Gastroesophageal sphincter (tissue), 4 donors: Measurements from ENCODE around the gene STON2. TPM values are rescaled to one million over a fixed set of nuclear protein-coding genes. Genes with fewer than 3 reads are reported as not detected.

Experiments used
- ATAC-seq: fragments of 150-250 bp; one replicate; pipeline ENCODE4 v1.9.1; 2016; ENCODE audit warnings: mild to moderate bottlenecking, moderate library complexity
- H3K27ac ChIP-seq, 4 donors: fragments of 200-600 bp; sonication (generic) in 3 of 4; 1 replicate in 3 of 4; 2 replicates in 1 of 4; pipeline ENCODE4 v1.5.1; 2016 to 2019
- H3K27me3 ChIP-seq: fragments of 200-600 bp; sonication (generic); one replicate; pipeline ENCODE4 v1.5.1; 2019
- H3K36me3 ChIP-seq, 2 donors: fragments of 200-600 bp; sonication (generic); one replicate each; pipeline ENCODE4 v1.5.1; 2019; ENCODE audit warnings: control low read depth in 1 of 2
- H3K4me1 ChIP-seq, 3 donors: fragments of 200-600 bp; sonication (generic); 1 replicate in 2 of 3; 2 replicates in 1 of 3; pipeline ENCODE4 v1.5.1; 2016 to 2019; ENCODE audit warnings: control low read depth in 2 of 3
- H3K4me3 ChIP-seq, 2 donors: fragments of 200-600 bp; sonication (generic); one replicate each; pipeline ENCODE4 v1.5.1; 2019; ENCODE audit warnings: mild to moderate bottlenecking in 1 of 2, moderate library complexity in 1 of 2
- H3K9me3 ChIP-seq, 3 donors: fragments of 200-600 bp; sonication (generic); one replicate each; pipeline ENCODE4 v1.5.1; 2017 to 2019; ENCODE audit warnings: control low read depth in 2 of 3
- EP300 ChIP-seq: sonication (generic); formaldehyde crosslinking; IDR thresholded peaks from one replicate; pipeline ENCODE4 v1.6.1; 2017; ENCODE audit warnings: antibody characterized with exemption, mild to moderate bottlenecking
- POLR2A ChIP-seq, 2 donors: fragments of 450-650 bp; IDR thresholded peaks; one replicate each; pipeline ENCODE4 v1.6.1; 2017; ENCODE audit warnings: antibody characterized with exemption in 2 of 2, mild to moderate bottlenecking in 2 of 2, moderate library complexity in 1 of 2
- POLR2AphosphoS5 ChIP-seq: sonication (generic); formaldehyde crosslinking; IDR thresholded peaks from one replicate; pipeline ENCODE4 v1.6.1; 2017; ENCODE audit warnings: antibody characterized with exemption
- WGBS, 2 donors: methylation state at CpG; one replicate each; pipeline ENCODE4 v1.1.5; 2018; ENCODE audit warnings: low coverage in 1 of 2; 5-methylcytosine and 5-hydroxymethylcytosine counted together
- total RNA-seq, 4 donors: library from RNA; depleted of rRNA; stranded (reverse); fragments of >200 nt; gene quantifications; one replicate each; pipeline ENCODE4 v1.1.0, GENCODE V29; 2016
- TF ChIP-seq, protein P1 (sequence below), 4 experiments: fragments of 200-600 bp in 2 of 4; fragments of 450-650 bp in 2 of 4; sonication (generic) in 1 of 4; IDR thresholded peaks; one replicate each; pipeline ENCODE4 v1.5.1; 2017 to 2019; ENCODE audit warnings: antibody characterized with exemption in 4 of 4, mild to moderate bottlenecking in 2 of 4, moderate library complexity in 2 of 4

Gene STON2, protein sequence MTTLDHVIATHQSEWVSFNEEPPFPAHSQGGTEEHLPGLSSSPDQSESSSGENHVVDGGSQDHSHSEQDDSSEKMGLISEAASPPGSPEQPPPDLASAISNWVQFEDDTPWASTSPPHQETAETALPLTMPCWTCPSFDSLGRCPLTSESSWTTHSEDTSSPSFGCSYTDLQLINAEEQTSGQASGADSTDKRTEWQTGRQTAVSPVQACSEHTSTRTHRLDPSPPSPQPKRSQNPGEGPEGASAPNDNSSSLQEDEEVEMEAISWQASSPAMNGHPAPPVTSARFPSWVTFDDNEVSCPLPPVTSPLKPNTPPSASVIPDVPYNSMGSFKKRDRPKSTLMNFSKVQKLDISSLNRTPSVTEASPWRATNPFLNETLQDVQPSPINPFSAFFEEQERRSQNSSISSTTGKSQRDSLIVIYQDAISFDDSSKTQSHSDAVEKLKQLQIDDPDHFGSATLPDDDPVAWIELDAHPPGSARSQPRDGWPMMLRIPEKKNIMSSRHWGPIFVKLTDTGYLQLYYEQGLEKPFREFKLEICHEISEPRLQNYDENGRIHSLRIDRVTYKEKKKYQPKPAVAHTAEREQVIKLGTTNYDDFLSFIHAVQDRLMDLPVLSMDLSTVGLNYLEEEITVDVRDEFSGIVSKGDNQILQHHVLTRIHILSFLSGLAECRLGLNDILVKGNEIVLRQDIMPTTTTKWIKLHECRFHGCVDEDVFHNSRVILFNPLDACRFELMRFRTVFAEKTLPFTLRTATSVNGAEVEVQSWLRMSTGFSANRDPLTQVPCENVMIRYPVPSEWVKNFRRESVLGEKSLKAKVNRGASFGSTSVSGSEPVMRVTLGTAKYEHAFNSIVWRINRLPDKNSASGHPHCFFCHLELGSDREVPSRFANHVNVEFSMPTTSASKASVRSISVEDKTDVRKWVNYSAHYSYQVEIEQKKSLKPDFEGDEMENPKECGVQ
- total RNA-seq, result 10 to 100 TPM in 3 of 4 donors, 1 to 10 TPM in 1; 2.8 to 11.6 (median 11.5) TPM

DNA sequence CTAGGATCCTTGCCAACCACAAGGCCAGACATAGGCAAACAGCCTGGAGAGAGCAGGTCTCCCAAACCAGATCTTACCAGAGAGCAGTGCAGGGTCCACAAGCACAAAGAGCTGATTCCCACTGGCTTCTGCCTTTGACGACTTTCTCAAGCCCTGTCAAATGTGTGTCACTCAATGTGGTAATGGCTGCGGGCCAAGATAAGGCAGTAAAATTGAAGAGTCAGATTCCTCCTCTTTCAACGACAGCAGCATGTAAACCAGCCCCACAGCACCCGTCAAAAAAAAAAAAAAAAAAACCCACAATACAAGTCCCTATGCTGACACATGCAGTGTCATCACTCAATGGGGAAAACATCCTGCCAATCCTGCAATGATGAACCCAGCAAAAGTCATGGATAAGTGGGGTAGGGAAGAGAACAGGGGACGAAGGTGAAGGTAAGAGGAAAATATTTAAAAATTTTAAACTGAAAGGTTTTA, at the start of gene STON2:
Gene STON2 (minus strand): TSS at position 123 of the 477 bp plus-strand sequence. CDS start 1,942 bp downstream, outside the sequence.
- TF ChIP-seq, protein P1, sequence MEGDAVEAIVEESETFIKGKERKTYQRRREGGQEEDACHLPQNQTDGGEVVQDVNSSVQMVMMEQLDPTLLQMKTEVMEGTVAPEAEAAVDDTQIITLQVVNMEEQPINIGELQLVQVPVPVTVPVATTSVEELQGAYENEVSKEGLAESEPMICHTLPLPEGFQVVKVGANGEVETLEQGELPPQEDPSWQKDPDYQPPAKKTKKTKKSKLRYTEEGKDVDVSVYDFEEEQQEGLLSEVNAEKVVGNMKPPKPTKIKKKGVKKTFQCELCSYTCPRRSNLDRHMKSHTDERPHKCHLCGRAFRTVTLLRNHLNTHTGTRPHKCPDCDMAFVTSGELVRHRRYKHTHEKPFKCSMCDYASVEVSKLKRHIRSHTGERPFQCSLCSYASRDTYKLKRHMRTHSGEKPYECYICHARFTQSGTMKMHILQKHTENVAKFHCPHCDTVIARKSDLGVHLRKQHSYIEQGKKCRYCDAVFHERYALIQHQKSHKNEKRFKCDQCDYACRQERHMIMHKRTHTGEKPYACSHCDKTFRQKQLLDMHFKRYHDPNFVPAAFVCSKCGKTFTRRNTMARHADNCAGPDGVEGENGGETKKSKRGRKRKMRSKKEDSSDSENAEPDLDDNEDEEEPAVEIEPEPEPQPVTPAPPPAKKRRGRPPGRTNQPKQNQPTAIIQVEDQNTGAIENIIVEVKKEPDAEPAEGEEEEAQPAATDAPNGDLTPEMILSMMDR (IDR thresholded peaks at IDR 0.05), result no peak
- TF ChIP-seq POLR2A (IDR thresholded peaks at IDR 0.05) (no peak), EP300 (no peak), POLR2AphosphoS5 (no peak)
- Histone ChIP-seq H3K9me3 (peaks cover 0 to 11% (median 0%) of the 10 kb centered on the region in 3 donors), H3K4me1 (no peaks in the 10 kb centered on the region), H3K27ac (peak within 1 kb of the TSS in 2 of 4 donors; percentile 37 to 46), H3K4me3 (no peak within 1 kb of the TSS), H3K36me3 (peaks cover 0 to 6% of the 10 kb centered on the region in 2 donors), H3K27me3 (no peaks in the 10 kb centered on the region)
- 45 to 57% methylated on average over 1 to 3 of the region's 5 CpGs for WGBS, 2 donors
- ATAC-seq, result peak; percentile 14

DNA sequence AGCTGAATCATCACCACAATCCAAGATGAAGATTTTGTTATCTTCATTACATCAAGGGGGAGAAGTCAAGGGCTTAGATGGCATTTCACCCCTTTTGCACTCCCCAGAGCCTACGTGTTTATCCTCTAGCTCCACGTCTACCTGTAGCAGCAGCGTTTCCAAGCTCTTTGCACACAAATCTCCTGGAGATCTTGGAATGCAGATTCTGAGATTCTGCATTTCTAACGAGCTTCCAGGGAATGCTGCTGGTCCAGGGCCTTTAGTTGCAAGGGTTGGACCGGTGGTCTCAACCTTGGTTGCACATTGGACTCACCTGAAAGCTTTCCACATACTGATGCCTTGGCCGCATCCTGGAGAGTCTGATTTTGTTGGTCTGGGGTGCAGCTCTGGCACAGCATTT, 49.5 kb upstream of the STON2 start:
- ATAC-seq, result no peak
- Histone ChIP-seq H3K9me3 (no peaks in the 10 kb centered on the region), H3K27me3 (peaks cover 48% of the 10 kb centered on the region), H3K36me3 (no peaks in the 10 kb centered on the region), H3K4me1 (peaks cover 0 to 42% (median 4%) of the 10 kb centered on the region in 3 donors), H3K4me3 (no peak overlapping the region), H3K27ac (peak overlapping the region in 2 of 4 donors; percentile 40 to 47)
- 58 to 95% methylated on average over 3 to 6 of the region's 6 CpGs for WGBS, 2 donors
- no peak for TF ChIP-seq POLR2AphosphoS5
- TF ChIP-seq POLR2A (IDR thresholded peaks at IDR 0.05), result no peak
- TF ChIP-seq, protein P1 (IDR thresholded peaks at IDR 0.05), result no peak
- TF ChIP-seq EP300, result no peak

DNA sequence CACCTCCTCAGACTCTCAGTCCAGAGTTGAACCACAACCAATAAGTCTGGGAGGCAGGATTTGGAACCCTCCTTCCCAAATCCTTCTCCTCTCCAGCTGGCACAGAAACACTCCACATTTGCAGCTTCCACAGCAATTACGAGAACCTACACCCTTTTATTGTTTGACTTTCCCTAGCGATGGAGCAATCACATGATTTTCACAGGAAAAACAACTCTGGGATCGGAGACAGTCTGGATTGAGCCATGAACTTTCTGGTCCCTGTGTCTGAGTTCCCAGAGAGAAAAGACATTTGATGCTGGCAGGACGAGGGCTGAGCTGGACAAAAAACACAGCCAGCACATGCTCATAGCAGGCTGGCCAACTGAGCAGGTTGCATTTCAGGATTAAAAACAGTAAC, 49.0 kb upstream of the STON2 start:
- no peaks in the 10 kb centered on the region for H3K36me3 ChIP-seq
- H3K27me3 ChIP-seq, result peaks cover 48% of the 10 kb centered on the region
- TF ChIP-seq POLR2A (IDR thresholded peaks at IDR 0.05), result no peak
- TF ChIP-seq POLR2AphosphoS5, result peak; percentile 49
- TF ChIP-seq, protein P1 (IDR thresholded peaks at IDR 0.05), result no peak
- TF ChIP-seq EP300, result no peak
- peak; percentile 78 for ATAC-seq
- H3K27ac ChIP-seq, result peak overlapping the region in 3 of 4 donors; percentile 33 to 47 (median 40)
- peaks cover 0 to 42% (median 4%) of the 10 kb centered on the region in 3 donors for H3K4me1 ChIP-seq
- no peak overlapping the region for H3K4me3 ChIP-seq
- H3K9me3 ChIP-seq, result no peaks in the 10 kb centered on the region
- 10% methylated on average over 2 of the region's 4 CpGs; no CpG with 5 or more reads in 1 of the 2 donors for WGBS, 2 donors

DNA sequence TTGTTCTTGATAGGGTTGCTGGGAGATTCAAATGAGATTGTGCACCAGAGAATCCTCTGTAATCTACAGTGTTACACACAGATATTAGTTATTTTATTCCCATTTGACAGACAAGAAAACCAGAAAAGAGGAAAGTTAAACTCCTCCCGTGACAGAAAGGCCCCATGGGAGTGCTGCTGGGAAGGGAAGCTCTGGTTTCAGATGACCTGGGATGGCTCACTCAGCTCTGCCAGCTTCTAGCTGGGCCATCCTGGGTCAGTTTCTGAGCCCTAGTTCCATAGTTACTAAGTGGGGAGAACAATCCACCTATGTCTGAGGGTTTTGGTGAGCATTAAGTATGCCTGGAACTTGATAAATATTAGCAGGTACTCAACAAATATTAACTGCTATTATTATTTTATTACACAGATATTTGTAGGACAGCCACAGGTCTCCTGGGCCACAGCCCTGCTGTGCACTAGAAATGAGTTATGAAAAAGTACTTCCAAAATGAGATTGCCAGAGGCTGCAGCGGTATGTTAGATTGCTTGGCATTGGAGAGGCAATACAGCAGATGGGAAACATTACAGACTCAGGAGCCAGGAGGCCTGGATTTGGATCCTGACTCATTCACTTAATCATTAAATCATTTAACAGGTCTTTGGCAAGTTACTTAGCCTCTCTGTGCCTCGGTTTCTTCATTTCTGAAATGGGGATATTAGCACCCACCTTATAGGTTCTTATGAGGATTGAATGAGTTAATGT, 47.1 kb upstream of the STON2 start:
- TF ChIP-seq EP300, result no peak
- TF ChIP-seq, protein P1 (IDR thresholded peaks at IDR 0.05), result no peak
- TF ChIP-seq POLR2AphosphoS5, result no peak
- no peak for TF ChIP-seq POLR2A (IDR thresholded peaks at IDR 0.05)
- WGBS, 2 donors, result 37 to 73% methylated on average over 3 of the region's 3 CpGs
- Histone ChIP-seq H3K4me3 (no peak overlapping the region), H3K9me3 (no peaks in the 10 kb centered on the region), H3K36me3 (no peaks in the 10 kb centered on the region), H3K27ac (no peak overlapping the region), H3K27me3 (peaks cover 63% of the 10 kb centered on the region), H3K4me1 (peaks cover 0 to 36% (median 4%) of the 10 kb centered on the region in 3 donors)
- ATAC-seq, result no peak
